ENCODE data around the gene JADE2. TPM values are rescaled to one million over a fixed set of nuclear protein-coding genes. Genes with fewer than 3 reads are reported as not detected.
"Not testable (repeated sequence)": the region's sequence is repeated elsewhere in the genome, so short reads cannot be mapped to it uniquely, and the experiment has no call there.

The JADE2 gene
- total RNA-seq, 4 donors from 2014 or later, result 51.7 to 116 (median 76.6) TPM

GRCh38 chr5:134555890-134556311, 30.4 kb downstream of the JADE2 start:
- Histone ChIP-seq H3K9me3 (no peaks in the 10 kb centered on the region), H3K27ac (peak overlapping the region in 2 of 3 donors; percentile 94 to 97), H3K27me3 (no peaks in the 10 kb centered on the region), H3K36me3 (peaks cover 14% of the 10 kb centered on the region in 2 donors), H3K4me1 (peaks cover 39 to 53% of the 10 kb centered on the region in 2 donors), H3K4me3 (replicated peaks in 1 of 3) (no peak overlapping the region)
- intact Hi-C loops (cut with DNase I), result no loop called here
- WGBS, 2 donors, result 65 to 76% methylated on average over 11 of the region's 11 CpGs
- TF ChIP-seq POLR2A (IDR thresholded peaks at IDR 0.05) (no peak), CTCF (IDR thresholded peaks at IDR 0.05) (no peak)
- DNase-seq, result no peak

GRCh38 chr5:134556588-134556987, 31.1 kb downstream of the JADE2 start:
- H3K4me3 ChIP-seq (replicated peaks in 1 of 3); DNase-seq; intact Hi-C loops (cut with DNase I); H3K27ac ChIP-seq; H3K27me3 ChIP-seq; H3K9me3 ChIP-seq: not testable (repeated sequence)
- 97 to 98% methylated on average over 3 of the region's 3 CpGs for WGBS, 2 donors
- Histone ChIP-seq H3K36me3 (peaks cover 18 to 19% of the 10 kb centered on the region in 2 donors), H3K4me1 (peaks cover 35 to 46% of the 10 kb centered on the region in 2 donors)

GRCh38 chr5:134556994-134557393, 31.5 kb downstream of the JADE2 start:
- H3K36me3 ChIP-seq, result peaks cover 20 to 23% of the 10 kb centered on the region in 2 donors

GRCh38 chr5:134559672-134560071, 34.2 kb downstream of the JADE2 start:
- H3K36me3 ChIP-seq, result peaks cover 47 to 50% of the 10 kb centered on the region in 2 donors

More at GRCh38 chr5:134556994-134557393, 31.5 kb downstream of the JADE2 start:
- H3K27ac ChIP-seq, result no peak overlapping the region
- no peak for DNase-seq
- no peaks in the 10 kb centered on the region for H3K27me3 ChIP-seq
- H3K9me3 ChIP-seq, result no peaks in the 10 kb centered on the region
- TF ChIP-seq CTCF (IDR thresholded peaks at IDR 0.05) (no peak), POLR2A (IDR thresholded peaks at IDR 0.05) (no peak)
- H3K4me3 ChIP-seq (replicated peaks in 1 of 3), result no peak overlapping the region
- intact Hi-C loops (cut with DNase I), result no loop called here
- H3K4me1 ChIP-seq, result peaks cover 31 to 42% of the 10 kb centered on the region in 2 donors

GRCh38 chr5:134560698-134561097, 35.2 kb downstream of the JADE2 start:
- Histone ChIP-seq H3K27ac (no peak overlapping the region), H3K27me3 (no peaks in the 10 kb centered on the region), H3K4me3 (replicated peaks in 1 of 3) (no peak overlapping the region), H3K4me1 (peaks cover 0 to 5% of the 10 kb centered on the region in 2 donors), H3K9me3 (no peaks in the 10 kb centered on the region), H3K36me3 (peaks cover 57 to 60% of the 10 kb centered on the region in 2 donors)
- no peak for TF ChIP-seq CTCF (IDR thresholded peaks at IDR 0.05)
- no peak for TF ChIP-seq POLR2A (IDR thresholded peaks at IDR 0.05)
- DNase-seq, result no peak
- intact Hi-C loops (cut with DNase I), result no loop called here
- WGBS, 2 donors, result 95 to 96% methylated on average over 15 of the region's 15 CpGs

More at GRCh38 chr5:134559672-134560071, 34.2 kb downstream of the JADE2 start:
- intact Hi-C loops (cut with DNase I), result no loop called here
- H3K27me3 ChIP-seq, result no peaks in the 10 kb centered on the region
- DNase-seq, result no peak
- WGBS, 2 donors, result 89 to 91% methylated on average over 7 of the region's 7 CpGs
- H3K4me3 ChIP-seq (replicated peaks in 1 of 3), result no peak overlapping the region
- H3K27ac ChIP-seq, result no peak overlapping the region
- peaks cover 4 to 16% of the 10 kb centered on the region in 2 donors for H3K4me1 ChIP-seq
- H3K9me3 ChIP-seq, result no peaks in the 10 kb centered on the region
- TF ChIP-seq POLR2A (IDR thresholded peaks at IDR 0.05) (no peak), CTCF (IDR thresholded peaks at IDR 0.05) (no peak)
